ENCODE results near the gene SEMA3C.

Gene SEMA3C

DNA sequence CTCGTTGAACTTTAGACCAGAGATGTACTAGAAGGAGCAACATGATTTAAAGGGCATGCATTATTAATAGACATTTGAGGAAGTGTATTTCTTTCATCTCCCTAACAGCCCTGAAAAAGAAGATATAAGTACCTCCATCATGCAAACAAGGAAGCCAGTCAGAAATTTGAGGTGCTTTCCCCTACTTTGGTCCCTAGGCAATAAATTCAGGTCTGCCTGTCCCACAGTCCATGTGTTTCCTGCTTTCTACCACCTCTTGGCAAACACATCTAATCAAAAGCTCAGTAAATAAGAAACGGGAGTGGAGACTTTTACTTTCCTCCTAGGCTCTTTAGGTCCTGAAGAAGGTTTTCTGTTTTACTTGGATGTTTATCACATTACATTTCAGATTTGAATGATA is 5.2 kb upstream of the SEMA3C start:
- DNase-seq, result no peak

GRCh38 chr7:80923211-80923612 is 4.4 kb upstream of the SEMA3C start:
- no peak for DNase-seq

GRCh38 chr7:80922253-80923049 is 3.6 kb upstream of the SEMA3C start:
- no peak for DNase-seq

GRCh38 chr7:80921130-80921529 is 2.3 kb upstream of the SEMA3C start:
- DNase-seq, result no peak

- no peak for DNase-seq
These were observed 452 bp downstream of the SEMA3C start for GRCh38 chr7:80918399-80918798.

GRCh38 chr7:80916770-80917741 is 1.8 kb downstream of the SEMA3C start:
- no peak for DNase-seq

DNA sequence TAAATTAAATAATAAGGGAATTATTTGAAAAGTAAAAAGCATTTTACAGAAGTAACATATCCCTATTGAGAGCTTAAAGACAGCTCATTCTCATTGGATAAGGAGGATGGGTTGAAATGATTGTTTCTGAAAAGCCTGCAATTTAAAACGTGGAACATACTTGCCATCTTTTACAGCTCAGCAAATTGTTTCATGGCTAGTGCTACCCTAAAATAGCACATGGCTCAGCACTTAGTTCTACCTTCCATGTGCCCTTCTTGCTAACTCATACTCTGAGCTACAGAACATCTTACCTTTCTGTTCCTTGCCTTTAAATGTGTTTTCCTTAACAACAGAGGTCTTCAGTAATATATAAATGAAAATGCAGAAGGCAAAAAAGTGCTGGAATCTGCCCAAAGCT is 8.6 kb downstream of the SEMA3C start:
- DNase-seq, result no peak

GRCh38 chr7:80908360-80908797 is 10.5 kb downstream of the SEMA3C start:
- DNase-seq, result no peak

DNA sequence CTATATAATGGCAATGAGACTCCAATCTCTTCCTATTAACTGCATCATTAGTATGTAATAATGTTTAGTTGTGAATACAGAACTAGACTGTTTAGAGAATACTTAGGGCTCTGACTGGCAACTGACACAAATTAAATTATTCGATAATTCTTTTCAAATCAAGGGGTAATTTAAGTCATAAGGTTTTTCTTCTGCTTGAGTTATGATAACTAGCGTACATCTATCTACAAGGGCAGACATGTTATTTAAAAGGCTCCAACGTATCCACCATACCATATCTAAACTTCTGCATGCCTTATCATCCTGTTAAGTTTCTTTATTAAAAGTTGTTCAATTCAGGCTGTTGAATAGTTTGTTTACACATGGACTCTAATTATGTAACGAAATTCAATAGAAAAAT is 11.2 kb downstream of the SEMA3C start:
- DNase-seq, result no peak

GRCh38 chr7:80907141-80907601 is 11.7 kb downstream of the SEMA3C start:
- DNase-seq, result no peak

DNA sequence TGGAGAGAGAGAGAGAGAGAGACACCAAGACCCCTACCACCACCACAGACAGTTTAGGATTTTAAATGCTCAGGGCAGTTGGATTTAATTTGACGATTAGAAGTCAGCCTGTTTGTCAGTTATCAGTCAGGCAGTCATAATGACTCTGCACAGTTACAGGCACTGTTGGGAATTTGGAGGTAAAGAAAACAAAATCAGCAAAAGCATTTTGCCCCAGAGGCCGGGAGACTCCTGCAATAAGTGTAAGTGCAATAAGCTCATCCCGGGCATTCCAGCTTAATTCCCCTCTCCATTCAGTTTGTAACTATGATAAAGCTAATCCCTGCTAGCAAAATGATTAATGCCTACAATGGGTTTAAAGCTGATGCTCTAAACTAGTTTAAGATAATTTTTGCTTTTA is 13.5 kb downstream of the SEMA3C start:
- no peak for DNase-seq

GRCh38 chr7:80902716-80903308 is 16.0 kb downstream of the SEMA3C start:
- DNase-seq, result no peak

- no peak for DNase-seq
These were observed 16.8 kb downstream of the SEMA3C start for GRCh38 chr7:80902019-80902418.

GRCh38 chr7:80900583-80901576 is 18.0 kb downstream of the SEMA3C start:
- DNase-seq, result no peak

DNA sequence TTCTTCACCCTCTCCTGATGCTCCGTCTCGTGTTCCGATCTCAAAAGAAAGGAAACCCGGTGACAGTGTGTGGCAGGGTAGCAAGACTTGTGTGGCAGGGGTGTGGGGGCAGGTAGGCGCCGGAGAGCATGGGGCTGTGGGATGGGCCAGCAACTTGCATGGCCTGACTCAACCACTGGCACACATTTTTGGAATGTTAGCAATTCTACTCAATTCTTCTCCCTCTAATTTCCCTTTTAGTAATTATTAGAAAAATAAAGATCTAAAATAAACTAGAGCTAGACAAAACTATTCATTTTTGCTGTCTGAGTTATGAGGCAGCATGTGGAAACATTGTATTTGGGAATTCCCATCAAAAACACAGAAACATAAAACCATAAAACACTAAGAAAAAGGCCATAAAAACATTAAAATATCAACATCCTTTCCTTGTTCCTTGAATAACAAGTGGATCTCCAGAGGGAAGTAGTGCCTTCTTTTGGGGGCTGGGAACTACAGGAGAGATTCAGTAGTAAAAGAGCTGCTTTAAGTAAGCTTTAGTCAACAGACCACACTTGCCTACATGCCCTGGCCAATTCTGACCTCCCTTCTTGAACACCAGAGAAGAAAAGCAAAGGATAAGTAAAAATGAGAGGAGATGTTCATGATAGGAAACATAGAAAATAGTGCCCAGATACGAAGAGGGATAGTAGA is 21.8 kb downstream of the SEMA3C start:
- DNase-seq, result no peak

DNA sequence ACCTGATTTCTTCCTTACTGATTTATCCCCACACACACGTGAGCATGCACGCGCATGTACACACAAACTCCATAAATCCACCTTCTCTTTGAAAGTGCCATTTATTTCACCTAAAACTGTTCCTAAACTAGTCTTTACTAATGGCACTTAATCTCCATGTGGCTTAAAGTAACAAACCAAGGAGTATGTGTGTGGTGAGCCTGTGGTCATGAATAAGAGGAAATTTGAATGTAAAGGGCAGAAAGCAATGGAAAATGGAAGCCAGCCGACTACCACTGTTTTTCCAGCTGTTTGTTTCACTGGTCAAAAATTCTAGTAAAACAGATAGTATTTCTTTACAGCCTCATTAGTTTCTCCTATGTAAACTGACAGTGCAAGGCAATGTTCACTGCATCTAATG is 23.8 kb downstream of the SEMA3C start:
- DNase-seq, result no peak

- DNase-seq, result no peak
These were observed 27.6 kb downstream of the SEMA3C start for GRCh38 chr7:80891259-80891544.

DNA sequence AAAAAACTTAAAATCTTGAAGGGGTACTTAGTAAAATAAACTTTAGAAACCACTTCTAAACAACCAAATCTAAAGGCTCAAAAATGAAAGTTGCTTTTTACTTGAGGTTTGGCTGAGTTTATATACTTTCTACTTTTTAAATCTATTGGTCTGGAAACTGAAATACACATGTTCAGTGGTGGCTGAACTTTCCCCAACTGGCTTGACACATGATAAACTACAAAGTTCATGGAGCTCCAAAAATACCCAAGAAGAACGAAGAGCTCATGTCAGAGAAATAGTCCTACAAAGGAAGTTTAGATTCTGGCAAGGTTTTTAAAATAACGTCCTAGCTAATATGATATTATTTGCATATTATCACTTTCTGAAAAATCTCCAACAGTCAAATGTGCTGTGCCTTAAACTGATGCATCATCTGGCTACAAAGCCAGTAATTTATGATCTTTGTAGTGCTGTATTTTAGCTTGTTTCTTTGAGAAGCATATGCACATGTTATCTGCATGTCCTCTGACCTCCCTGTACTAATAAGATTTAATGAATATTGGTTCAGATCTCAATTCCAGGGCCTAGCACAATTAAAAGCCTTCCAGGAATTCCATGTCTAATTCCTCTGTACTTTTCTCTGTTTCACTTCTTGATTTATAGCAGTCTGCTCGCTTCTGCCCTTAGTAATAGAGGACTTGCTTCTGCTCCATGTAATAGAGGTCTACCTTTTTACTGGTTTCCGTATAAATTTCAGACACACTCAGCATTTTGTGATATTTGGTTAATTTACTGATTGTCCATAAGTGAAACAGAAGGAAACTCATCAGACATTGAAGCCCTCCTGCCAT is 28.2 kb downstream of the SEMA3C start:
- DNase-seq, result no peak

DNA sequence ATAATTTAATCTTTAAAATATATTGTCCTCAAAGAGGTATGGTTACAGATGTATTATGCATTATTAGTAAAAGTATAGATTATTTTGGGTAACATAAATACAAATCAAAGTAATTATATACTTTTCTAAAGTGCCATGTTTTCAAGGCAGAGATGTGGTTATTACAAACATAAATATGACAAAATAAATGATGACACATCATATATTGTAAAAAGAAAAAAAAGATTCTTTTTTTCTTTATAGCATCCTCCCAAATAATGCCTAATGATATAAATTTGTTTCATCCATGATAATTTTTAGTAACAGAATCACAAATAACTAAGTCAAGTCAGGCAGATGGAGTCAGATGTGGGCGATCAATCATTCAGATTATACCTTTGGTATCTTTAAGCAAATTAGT is 29.3 kb downstream of the SEMA3C start:
- DNase-seq, result no peak

- DNase-seq, result no peak
These were observed 33.1 kb downstream of the SEMA3C start for GRCh38 chr7:80885757-80886156.
